AG10803 (cell line): Measurements from ENCODE around the gene PROM2.

Source experiments
- DNase-seq: peaks from one replicate; pipeline ENCODE4 v3.0.0; 2010; ENCODE audit warnings: low read depth
- H3K4me3 ChIP-seq: 2 replicates; pipeline ENCODE4 v1.5.1; 2011; ENCODE audit warnings: mild to moderate bottlenecking, low read length, control low read depth
- TF ChIP-seq, protein P1 (sequence below): conservative IDR thresholded peaks from 2 replicates; pipeline ENCODE4 v1.5.1; 2011; ENCODE audit warnings: mild to moderate bottlenecking, low read length, control low read depth, inconsistent platforms

Gene PROM2

DNA sequence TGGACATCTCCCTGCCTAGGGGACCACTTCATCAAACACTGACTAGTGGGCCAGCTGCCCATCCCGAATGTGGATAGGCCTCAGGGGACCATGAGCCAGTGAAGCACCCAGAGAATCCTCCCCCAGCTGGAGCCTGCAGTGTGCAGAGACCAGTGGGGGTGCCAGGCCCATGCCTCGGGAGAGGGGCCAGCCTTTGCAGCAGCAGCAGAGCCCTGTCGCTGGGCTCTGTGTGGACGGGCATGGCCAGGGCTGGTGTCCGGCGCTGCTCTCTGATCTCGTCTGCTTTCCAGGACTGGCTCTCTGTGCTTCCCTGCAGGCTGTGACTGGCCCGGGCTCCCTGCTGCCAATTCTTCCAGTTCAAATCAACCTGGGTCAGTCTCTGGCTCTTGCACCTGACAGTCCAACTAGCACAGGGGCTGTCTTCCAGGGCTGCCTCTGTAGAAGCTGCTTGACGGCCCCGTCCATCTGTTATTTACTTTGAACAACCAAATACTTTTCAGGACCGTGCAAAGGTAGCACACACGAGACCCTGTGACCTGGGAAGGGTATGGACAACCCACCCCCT, 34.3 kb downstream of the PROM2 start:
- TF ChIP-seq, protein P1, sequence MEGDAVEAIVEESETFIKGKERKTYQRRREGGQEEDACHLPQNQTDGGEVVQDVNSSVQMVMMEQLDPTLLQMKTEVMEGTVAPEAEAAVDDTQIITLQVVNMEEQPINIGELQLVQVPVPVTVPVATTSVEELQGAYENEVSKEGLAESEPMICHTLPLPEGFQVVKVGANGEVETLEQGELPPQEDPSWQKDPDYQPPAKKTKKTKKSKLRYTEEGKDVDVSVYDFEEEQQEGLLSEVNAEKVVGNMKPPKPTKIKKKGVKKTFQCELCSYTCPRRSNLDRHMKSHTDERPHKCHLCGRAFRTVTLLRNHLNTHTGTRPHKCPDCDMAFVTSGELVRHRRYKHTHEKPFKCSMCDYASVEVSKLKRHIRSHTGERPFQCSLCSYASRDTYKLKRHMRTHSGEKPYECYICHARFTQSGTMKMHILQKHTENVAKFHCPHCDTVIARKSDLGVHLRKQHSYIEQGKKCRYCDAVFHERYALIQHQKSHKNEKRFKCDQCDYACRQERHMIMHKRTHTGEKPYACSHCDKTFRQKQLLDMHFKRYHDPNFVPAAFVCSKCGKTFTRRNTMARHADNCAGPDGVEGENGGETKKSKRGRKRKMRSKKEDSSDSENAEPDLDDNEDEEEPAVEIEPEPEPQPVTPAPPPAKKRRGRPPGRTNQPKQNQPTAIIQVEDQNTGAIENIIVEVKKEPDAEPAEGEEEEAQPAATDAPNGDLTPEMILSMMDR = no peak
- no peak overlapping the region for H3K4me3 ChIP-seq
- no peak for DNase-seq

DNA sequence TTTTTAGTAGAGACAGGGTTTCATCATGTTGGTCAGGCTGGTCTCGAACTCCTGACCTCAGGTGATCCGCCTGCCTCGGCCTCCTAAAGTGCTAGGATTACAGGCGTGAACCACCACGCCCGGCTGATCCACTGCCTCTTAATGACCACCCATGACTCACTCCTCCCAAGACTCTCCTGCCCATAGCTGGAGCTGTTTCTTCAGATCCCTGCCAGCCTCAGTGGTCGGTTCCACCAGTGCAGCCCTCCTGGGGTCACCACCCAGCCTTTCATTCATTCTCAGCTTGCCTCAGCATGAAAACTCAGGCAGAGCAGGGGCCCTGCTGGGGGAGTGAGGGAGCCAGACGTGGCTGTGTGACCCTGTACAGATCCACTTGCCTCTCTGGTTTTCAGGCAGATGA, 35.4 kb downstream of the PROM2 start:
- H3K4me3 ChIP-seq = no peak overlapping the region
- no peak for DNase-seq
- TF ChIP-seq, protein P1 = no peak

DNA sequence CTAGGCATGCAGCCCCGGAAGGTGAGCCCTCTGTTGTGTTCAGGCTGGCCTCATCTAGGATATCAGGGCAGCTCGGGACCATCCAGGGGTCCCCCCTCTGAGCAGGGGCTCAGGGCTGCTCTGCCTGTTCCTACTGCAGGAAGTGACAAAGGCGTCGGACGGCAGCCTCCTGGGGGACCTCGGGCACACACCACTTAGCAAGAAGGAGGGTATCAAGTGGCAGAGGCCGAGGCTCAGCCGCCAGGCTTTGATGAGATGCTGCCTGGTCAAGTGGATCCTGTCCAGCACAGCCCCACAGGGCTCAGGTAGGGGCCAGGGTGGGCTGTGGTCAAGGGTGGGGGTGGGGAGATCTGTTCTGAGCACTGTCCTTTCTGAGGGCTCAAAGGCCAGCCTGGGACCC, 36.0 kb downstream of the PROM2 start:
- H3K4me3 ChIP-seq = no peak overlapping the region
- no peak for DNase-seq
- TF ChIP-seq, protein P1 = no peak

DNA sequence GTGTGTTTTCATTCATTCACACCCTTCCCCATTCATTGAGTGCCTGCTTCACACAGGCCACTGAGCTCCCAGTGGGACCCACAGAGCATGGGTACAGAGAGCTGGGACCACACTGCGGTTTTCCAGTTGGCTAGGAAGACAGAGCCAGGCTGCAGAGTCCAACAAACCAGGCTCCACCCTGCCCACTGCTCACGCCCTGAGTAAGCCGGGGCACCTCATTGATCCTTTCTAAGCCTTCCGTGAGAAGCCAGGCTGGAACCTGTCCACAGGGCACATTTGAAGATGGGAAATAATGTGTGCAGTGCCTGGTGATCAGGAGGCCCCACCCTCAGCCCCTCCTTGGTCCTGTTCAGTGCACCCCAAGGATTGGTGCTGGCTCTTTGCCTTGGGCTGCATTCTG, 36.4 kb downstream of the PROM2 start:
- no peak overlapping the region for H3K4me3 ChIP-seq
- TF ChIP-seq, protein P1 = no peak
- DNase-seq = no peak

DNA sequence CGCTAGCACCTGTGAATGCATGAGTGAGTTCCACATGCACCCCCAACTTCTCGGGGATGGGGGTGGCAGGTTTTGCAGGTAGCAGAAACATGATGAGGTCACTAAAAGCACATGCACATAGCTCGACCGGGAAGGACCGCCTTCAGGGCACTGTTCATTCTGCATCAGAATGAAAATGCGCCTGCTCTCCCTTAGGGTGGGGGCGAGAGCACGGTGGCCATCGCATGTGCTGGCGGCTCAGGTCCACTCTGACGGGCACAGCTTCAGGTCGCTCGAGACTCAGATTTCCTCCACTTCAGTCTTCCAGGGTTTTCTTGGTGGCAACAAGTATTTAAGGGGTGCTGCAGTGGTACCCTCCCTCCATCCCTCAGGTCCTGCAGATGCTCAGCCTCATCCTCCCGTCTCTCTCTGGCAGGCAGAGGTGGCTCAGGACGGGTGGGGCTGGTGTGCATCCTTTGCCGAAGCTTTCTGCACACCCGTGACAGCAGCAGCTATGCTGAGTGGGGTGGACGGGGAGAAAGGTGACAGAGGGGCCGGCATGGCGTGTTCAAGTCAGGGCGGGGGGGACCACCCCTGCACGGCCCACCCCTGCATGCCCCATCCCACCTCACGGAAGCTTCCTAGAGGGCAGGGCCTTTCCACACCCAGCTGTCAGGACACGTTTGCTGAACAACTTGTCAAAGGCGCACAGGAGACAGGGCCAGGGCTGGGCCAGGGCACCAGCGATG, 37.7 kb downstream of the PROM2 start:
- no peak for DNase-seq
- no peak overlapping the region for H3K4me3 ChIP-seq
- TF ChIP-seq, protein P1 = no peak

DNA sequence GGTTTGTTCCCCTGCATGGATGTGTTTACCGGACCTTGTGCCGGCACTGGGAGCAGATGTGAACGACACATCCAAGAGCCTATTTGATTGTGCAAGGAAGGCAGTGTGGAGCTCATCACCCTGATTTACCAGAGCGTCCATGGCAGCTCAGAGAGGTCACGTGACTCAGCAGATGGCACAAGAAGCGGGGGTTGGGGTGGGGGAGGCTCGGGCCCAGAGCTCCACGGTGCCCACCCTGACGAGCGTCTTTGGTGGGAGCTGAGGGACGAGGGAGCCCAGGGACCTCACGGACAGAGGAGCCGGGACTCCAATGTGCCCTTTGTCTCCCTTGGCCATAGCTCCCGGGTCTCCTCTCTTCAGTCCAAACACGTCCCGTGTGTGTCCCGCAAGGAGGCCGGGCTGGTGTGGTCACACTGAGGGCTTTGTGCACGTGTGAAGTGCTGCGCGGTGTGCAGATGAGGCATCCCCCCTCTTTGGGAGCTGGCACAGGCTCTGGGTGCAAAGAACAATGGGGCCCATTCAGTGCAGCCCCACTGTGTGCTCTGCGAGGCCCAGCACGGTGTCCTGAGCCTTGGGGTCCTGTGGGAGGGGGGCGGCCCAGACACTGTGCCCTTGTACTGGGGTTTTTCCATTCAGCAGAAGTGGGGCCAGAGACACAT, 38.4 kb downstream of the PROM2 start:
- DNase-seq = no peak
- TF ChIP-seq, protein P1 = no peak
- H3K4me3 ChIP-seq = no peak overlapping the region
